Measurements from ENCODE around the gene NKAPL. TPM values are rescaled to one million over a fixed set of nuclear protein-coding genes. Genes with fewer than 3 reads are reported as not detected.

NKAPL gene
- total RNA-seq, result 0.30 and 0.32 TPM in 2 replicates

DNA sequence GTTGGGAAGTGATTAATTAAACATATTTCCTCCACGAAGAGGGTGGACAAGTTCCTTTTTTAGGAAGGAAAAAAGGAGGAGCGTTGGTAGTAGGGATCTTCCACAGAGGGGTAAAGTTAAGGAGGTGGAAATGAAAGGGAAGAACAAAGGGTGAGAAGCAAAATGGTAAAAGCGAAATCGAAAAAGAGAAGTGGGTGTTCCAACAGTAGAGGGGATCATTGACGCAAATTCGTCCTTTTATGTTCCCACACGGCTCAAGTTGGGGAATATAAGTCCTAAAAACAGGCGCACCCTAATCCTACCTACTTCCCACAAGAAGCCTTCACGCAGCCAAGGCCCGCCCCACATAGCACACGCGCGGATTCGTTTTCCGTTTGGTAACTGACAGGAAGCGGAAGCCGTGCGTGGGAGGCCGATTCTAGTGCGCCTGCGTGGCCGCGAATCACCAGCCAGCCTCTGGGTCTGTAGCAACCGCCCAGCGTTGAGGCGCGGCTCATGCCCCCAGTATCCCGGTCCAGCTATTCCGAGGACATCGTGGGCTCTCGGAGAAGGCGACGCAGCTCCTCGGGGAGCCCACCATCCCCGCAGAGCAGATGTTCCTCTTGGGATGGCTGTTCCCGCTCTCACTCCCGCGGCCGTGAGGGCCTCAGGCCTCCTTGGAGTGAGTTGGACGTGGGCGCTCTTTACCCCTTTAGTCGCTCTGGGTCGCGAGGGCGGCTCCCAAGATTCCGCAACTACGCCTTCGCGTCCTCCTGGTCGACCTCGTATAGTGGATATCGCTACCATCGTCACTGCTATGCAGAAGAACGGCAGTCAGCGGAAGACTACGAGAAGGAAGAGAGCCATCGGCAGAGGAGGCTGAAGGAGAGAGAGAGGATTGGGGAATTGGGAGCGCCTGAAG, at the start of gene NKAPL:
NKAPL (plus strand) TSS at position 421 of the 901 bp plus-strand sequence; CDS start at position 496, 75 bp downstream.

GRCh38 chr6:28225056-28225834, 33.9 kb upstream of the NKAPL start, which contains the start of gene ZSCAN9:
TSS of gene ZSCAN9 (plus strand) at chr6:28225275. CDS start at chr6:28227085, 1,810 bp downstream.

GRCh38 chr6:28252009-28252975, 6.8 kb upstream of the NKAPL start, which contains the start of gene ZKSCAN4:
TSS of gene ZKSCAN4 (minus strand) at chr6:28252269. CDS start at chr6:28251980, 289 bp downstream.

DNA sequence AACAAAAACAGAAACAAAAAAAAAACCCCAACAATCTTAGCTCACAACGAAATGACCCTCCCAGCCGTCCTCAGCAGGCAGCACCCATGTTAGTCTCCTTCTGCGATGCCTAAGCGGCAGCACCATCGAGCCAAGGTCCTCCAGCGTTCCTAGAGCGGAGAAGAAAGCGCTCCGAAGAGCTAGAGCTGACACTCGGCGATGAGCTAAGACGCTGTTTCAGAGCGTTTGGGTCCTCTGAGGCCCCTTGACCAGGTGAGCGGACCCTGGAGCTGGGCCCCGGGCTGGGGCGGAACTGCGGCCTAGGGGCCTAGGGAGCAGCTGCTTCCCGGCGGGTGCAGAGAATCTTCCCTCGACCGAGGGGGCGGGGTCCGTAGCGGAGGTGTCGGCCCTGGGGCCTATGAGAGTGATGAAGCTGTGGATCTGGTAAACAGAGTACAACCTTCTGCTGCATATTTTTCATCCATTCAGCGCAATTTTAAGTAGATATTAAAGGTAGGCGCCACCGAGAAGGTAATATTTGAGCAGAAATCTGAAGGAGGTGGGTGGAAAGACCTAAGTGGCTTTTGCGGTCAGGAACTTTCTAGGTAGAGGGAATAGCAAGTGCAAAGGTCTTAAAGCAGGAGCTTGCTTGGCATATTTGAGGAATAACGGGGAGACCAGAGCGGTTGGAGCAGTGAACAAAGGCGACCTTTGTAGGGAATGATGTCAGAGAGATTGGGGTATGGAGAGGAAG, 8.0 kb downstream of the NKAPL start, which contains the start of gene ZSCAN26:
ZSCAN26 (plus strand) TSS at position 182 of the 733 bp plus-strand sequence. CDS start 4,777 bp downstream, outside the sequence.

GRCh38 chr6:28281288-28282064, 22.4 kb downstream of the NKAPL start, which contains the start of gene PGBD1:
TSS of gene PGBD1 (plus strand) at chr6:28281572. CDS start at chr6:28283814, 2,242 bp downstream.

Other genes with a start within 250 kb of the NKAPL start
- 0.46 and 0.65 TPM in 2 replicates for gene ZNF165, start 178.7 kb upstream of the NKAPL start, total RNA-seq
- gene ZSCAN16, start 134.7 kb upstream of the NKAPL start, total RNA-seq, result 10.7 and 15.3 TPM in 2 replicates
- 8.8 and 16.7 TPM in 2 replicates for gene ZKSCAN8, start 117.4 kb upstream of the NKAPL start, total RNA-seq
- 14.6 and 17.9 TPM in 2 replicates for gene ZSCAN9, start 34.0 kb upstream of the NKAPL start, total RNA-seq
- 4.7 and 5.2 TPM in 2 replicates for gene ZKSCAN4, start 7.0 kb upstream of the NKAPL start, total RNA-seq
- 10.4 and 26.1 TPM in 2 replicates for gene ZSCAN26, start 7.8 kb downstream of the NKAPL start, total RNA-seq
- 7.5 and 9.0 TPM in 2 replicates for gene PGBD1, start 22.3 kb downstream of the NKAPL start, total RNA-seq
- gene ZSCAN31, start 76.9 kb downstream of the NKAPL start, total RNA-seq, result 14.3 and 15.7 TPM in 2 replicates
- gene ZKSCAN3, start 90.7 kb downstream of the NKAPL start, total RNA-seq, result 1.9 and 5.5 TPM in 2 replicates
- 5.2 and 6.8 TPM in 2 replicates for gene ZSCAN12, start 140.4 kb downstream of the NKAPL start, total RNA-seq
- gene ZSCAN23, start 184.2 kb downstream of the NKAPL start, total RNA-seq, result 0.15 and 0.97 TPM in 2 replicates